Right lobe of liver (tissue), 6 donors: ENCODE results near the gene TRHDE. TPM values are rescaled to one million over a fixed set of nuclear protein-coding genes. Genes with fewer than 3 reads are reported as not detected.

Source experiments
- ATAC-seq, 4 donors: fragments of 200-7000 bp; cut with Tn5 transposase; one replicate each; pipeline ENCODE4 v1.9.1; 2020; ENCODE audit warnings: mild to moderate bottlenecking in 4 of 4, moderate library complexity in 4 of 4
- DNase-seq, 3 donors: peaks; one replicate each; pipeline ENCODE4 v3.0.0-alpha.2; 2020
- H3K27ac ChIP-seq, 3 donors: fragments of 200-600 bp; one replicate each; pipeline ENCODE4 v1.8.0; 2022
- H3K27me3 ChIP-seq, 2 donors: fragments of 200-600 bp; one replicate each; pipeline ENCODE4 v1.8.0; 2022
- H3K36me3 ChIP-seq, 4 donors: fragments of 200-600 bp; sonication (generic) in 1 of 4; one replicate each; pipeline versions ENCODE4 v1.5.1 to v1.8.0; 2017 to 2022; ENCODE audit warnings: control low read depth in 1 of 4
- H3K4me1 ChIP-seq, 4 donors: fragments of 200-600 bp; sonication (generic) in 1 of 4; one replicate each; pipeline versions ENCODE4 v1.5.1 to v1.8.0; 2017 to 2022; ENCODE audit warnings: control low read depth in 1 of 4
- H3K4me3 ChIP-seq, 3 donors: fragments of 200-600 bp; one replicate each; pipeline ENCODE4 v1.8.0; 2022
- H3K9me3 ChIP-seq, 4 donors: fragments of 200-600 bp; sonication (generic) in 1 of 4; one replicate each; pipeline versions ENCODE4 v1.5.1 to v1.8.0; 2017 to 2022; ENCODE audit warnings: control low read depth in 1 of 4
- CTCF ChIP-seq, 4 donors: fragments of 200-600 bp in 3 of 4; fragments of 450-650 bp in 1 of 4; IDR thresholded peaks; one replicate each; pipeline versions ENCODE4 v1.5.1 to v1.8.0; 2016 to 2022; ENCODE audit warnings: antibody characterized with exemption in 4 of 4, mild to moderate bottlenecking in 2 of 4
- POLR2A ChIP-seq: fragments of 450-650 bp; IDR thresholded peaks from one replicate; pipeline ENCODE4 v1.6.1; 2017; ENCODE audit warnings: antibody characterized with exemption, mild to moderate bottlenecking
- WGBS: methylation state at CpG from one replicate; pipeline ENCODE4 v1.1.6; 2018; ENCODE audit warnings: low coverage, low lambda C conversion rate; ENCODE audit not compliant: insufficient coverage; ENCODE audit errors: missing lambda C conversion rate; 5-methylcytosine and 5-hydroxymethylcytosine counted together
- intact Hi-C, 2 donors: fragments of 100-400 bp; cut with DNase I; formaldehyde crosslinking; loops; one replicate each; pipeline versions ENCODE4 v1.11.2 to v1.14.1; 2022
- total RNA-seq, 6 experiments: library from RNA; depleted of rRNA in 2 of 6; stranded (reverse); fragments of >200 nt in 2 of 6; fragmentation: NEBNext Ultra II Directional in 3 of 6; extraction: Animal tissue kit (Norgen Biotek cat#: 25700) in 3 of 6; gene quantifications; one replicate each; pipeline versions ENCODE4 v1.1.0 to v1.2.4, GENCODE V29; 2016 to 2023
- donor health status: DM: no; HTN: yes; CAD: no.
- donor health status: DM: no; HTN: no; CAD: no.
- donor health status: DM: no; HTN: no; CAD: no.
- donor health status: DM: no; HTN: yes; CAD: no.
- donor health status: DM: no; HTN: yes; CAD: no.

The TRHDE gene
- total RNA-seq, 6 experiments from 2014 or later: 0.10 to 4.3 (median 0.90) TPM

GRCh38 chr12:72612171-72612570 lies 340.0 kb downstream of the TRHDE start:
- no peak overlapping the region for H3K4me3 ChIP-seq
- TF ChIP-seq CTCF (IDR thresholded peaks at IDR 0.05): no peak
- no peaks in the 10 kb centered on the region for H3K36me3 ChIP-seq
- H3K4me1 ChIP-seq: no peaks in the 10 kb centered on the region
- H3K9me3 ChIP-seq: no peaks in the 10 kb centered on the region
- no peak overlapping the region for H3K27ac ChIP-seq
- WGBS: 61% methylated on average over 2 of the region's 2 CpGs
- intact Hi-C loops: no loop called here
- DNase-seq (no peak), ATAC-seq (no peak)
- H3K27me3 ChIP-seq: no peaks in the 10 kb centered on the region

- H3K27ac ChIP-seq: no peak overlapping the region
- H3K9me3 ChIP-seq: no peaks in the 10 kb centered on the region
- intact Hi-C loops: no loop called here
- H3K4me1 ChIP-seq: no peaks in the 10 kb centered on the region
- no peaks in the 10 kb centered on the region for H3K36me3 ChIP-seq
- WGBS: 71% methylated on average over 6 of the region's 6 CpGs
- DNase-seq: no peak
- no peak for ATAC-seq
- no peak overlapping the region for H3K4me3 ChIP-seq
- TF ChIP-seq POLR2A (no peak), CTCF (IDR thresholded peaks at IDR 0.05) (no peak)
- no peaks in the 10 kb centered on the region for H3K27me3 ChIP-seq
Observed at GRCh38 chr12:72618764-72619163, 346.6 kb downstream of the TRHDE start.

GRCh38 chr12:72622556-72622955 lies 350.4 kb downstream of the TRHDE start:
- ATAC-seq (peak in 2 of 4 donors; percentile 47 to 56), DNase-seq (no peak)
- Histone ChIP-seq H3K9me3 (no peaks in the 10 kb centered on the region), H3K4me1 (no peaks in the 10 kb centered on the region), H3K27me3 (no peaks in the 10 kb centered on the region), H3K27ac (no peak overlapping the region), H3K4me3 (no peak overlapping the region), H3K36me3 (no peaks in the 10 kb centered on the region)
- 42% methylated on average over 3 of the region's 3 CpGs for WGBS
- intact Hi-C loops: no loop called here
- TF ChIP-seq CTCF (IDR thresholded peaks at IDR 0.05) (no peak), POLR2A (no peak)

- no peak for DNase-seq
- intact Hi-C loops: no loop called here
- no peaks in the 10 kb centered on the region for H3K27me3 ChIP-seq
- H3K9me3 ChIP-seq: no peaks in the 10 kb centered on the region
- H3K27ac ChIP-seq: no peak overlapping the region
- H3K4me3 ChIP-seq: no peak overlapping the region
- TF ChIP-seq POLR2A (no peak), CTCF (IDR thresholded peaks at IDR 0.05) (no peak)
- no peak for ATAC-seq
- no peaks in the 10 kb centered on the region for H3K36me3 ChIP-seq
- no peaks in the 10 kb centered on the region for H3K4me1 ChIP-seq
- 71% methylated on average over 4 of the region's 4 CpGs for WGBS
Observed at GRCh38 chr12:72631926-72632685, 359.9 kb downstream of the TRHDE start.
